H9 (cell line): ENCODE measurements around the gene BHLHE40. TPM values are rescaled to one million over a fixed set of nuclear protein-coding genes. Genes with fewer than 3 reads are reported as not detected.
"Not testable (repeated sequence)": the region's sequence is repeated elsewhere in the genome, so short reads cannot be mapped to it uniquely, and the experiment has no call there.

Source experiments
- DNase-seq: peaks from one replicate; pipeline ENCODE4 v3.0.0-alpha.2; 2017
- H2AFZ ChIP-seq: one replicate; pipeline ENCODE4 v1.6.1; 2013; ENCODE audit warnings: mild to moderate bottlenecking, low read length, control low read depth, moderate library complexity
- H2AK5ac ChIP-seq: 2 replicates; pipeline ENCODE4 v1.6.1; 2013; ENCODE audit warnings: low read length, control low read depth, mixed read lengths; ENCODE audit not compliant: insufficient read length
- H2BK120ac ChIP-seq: one replicate; pipeline ENCODE4 v1.6.1; 2013; ENCODE audit warnings: low read depth, mild to moderate bottlenecking, low read length, control low read depth, inconsistent platforms; ENCODE audit not compliant: poor library complexity, severe bottlenecking
- H2BK12ac ChIP-seq: 2 replicates; pipeline ENCODE4 v1.6.1; 2013; ENCODE audit warnings: low read length, control low read depth, mixed read lengths, low read depth; ENCODE audit not compliant: insufficient read length
- H2BK15ac ChIP-seq: 2 replicates; pipeline ENCODE4 v1.6.1; 2013; ENCODE audit warnings: low read depth, low read length, control low read depth
- H2BK20ac ChIP-seq: one replicate; pipeline ENCODE4 v1.6.1; 2013; ENCODE audit warnings: low read depth, mild to moderate bottlenecking, low read length, control low read depth, inconsistent platforms; ENCODE audit not compliant: poor library complexity, severe bottlenecking
- H2BK5ac ChIP-seq: 2 replicates; pipeline ENCODE4 v1.6.1; 2013; ENCODE audit warnings: low read length, control low read depth, mixed read lengths; ENCODE audit not compliant: insufficient read length
- H3K14ac ChIP-seq: 2 replicates; pipeline ENCODE4 v1.6.1; 2013; ENCODE audit warnings: low read length, control low read depth; ENCODE audit not compliant: insufficient read depth
- H3K18ac ChIP-seq: 2 replicates; pipeline ENCODE4 v1.6.1; 2013; ENCODE audit warnings: low read depth, mild to moderate bottlenecking, mixed read lengths, low read length, control low read depth; ENCODE audit not compliant: insufficient read length
- H3K23ac ChIP-seq: 2 replicates; pipeline ENCODE4 v1.6.1; 2013; ENCODE audit warnings: low read length, control low read depth, mixed read lengths, low read depth; ENCODE audit not compliant: insufficient read length
- H3K23me2 ChIP-seq: 2 replicates; pipeline ENCODE4 v1.6.1; 2013; ENCODE audit warnings: low read depth, mild to moderate bottlenecking, mixed read lengths, low read length, control low read depth; ENCODE audit not compliant: insufficient read length, poor library complexity, severe bottlenecking
- H3K27ac ChIP-seq: 2 replicates; pipeline ENCODE4 v1.5.1; 2013; ENCODE audit warnings: low read length, control low read depth, mixed read lengths, low read depth; ENCODE audit not compliant: insufficient read length
- H3K27me3 ChIP-seq: 2 replicates; pipeline ENCODE4 v1.6.1; 2013; ENCODE audit warnings: low read length, control low read depth, inconsistent platforms; ENCODE audit not compliant: insufficient read depth
- H3K4ac ChIP-seq: 2 replicates; pipeline ENCODE4 v1.6.1; 2013; ENCODE audit warnings: low read depth, mild to moderate bottlenecking, control low read depth, inconsistent platforms, low read length, moderate library complexity
- H3K4me1 ChIP-seq: 2 replicates; pipeline ENCODE4 v1.6.1; 2013; ENCODE audit warnings: low read length, control low read depth, inconsistent platforms; ENCODE audit not compliant: insufficient read depth
- H3K4me2 ChIP-seq: 2 replicates; pipeline ENCODE4 v1.6.1; 2013; ENCODE audit warnings: low read length, control low read depth, mixed read lengths; ENCODE audit not compliant: insufficient read length, insufficient read depth
- H3K56ac ChIP-seq: 2 replicates; pipeline ENCODE4 v1.6.1; 2013; ENCODE audit warnings: low read depth, mild to moderate bottlenecking, mixed read lengths, low read length, control low read depth; ENCODE audit not compliant: insufficient read length
- H3K79me1 ChIP-seq: 2 replicates; pipeline ENCODE4 v1.6.1; 2013; ENCODE audit warnings: low read depth, mild to moderate bottlenecking, moderate library complexity, low read length, control low read depth, inconsistent platforms; ENCODE audit not compliant: insufficient read depth, poor library complexity, severe bottlenecking
- H3K79me2 ChIP-seq: 2 replicates; pipeline ENCODE4 v1.6.1; 2013; ENCODE audit warnings: low read length, control low read depth, inconsistent platforms; ENCODE audit not compliant: insufficient read depth
- H3K9ac ChIP-seq: 2 replicates; pipeline ENCODE4 v1.6.1; 2013; ENCODE audit warnings: low read length, control low read depth, mixed read lengths; ENCODE audit not compliant: insufficient read length; ENCODE audit errors: extremely low read depth
- H3K9me3 ChIP-seq: one replicate; pipeline ENCODE4 v1.6.1; 2013; ENCODE audit warnings: low read depth, low read length, inconsistent platforms; ENCODE audit not compliant: control insufficient read depth
- H3T11ph ChIP-seq: one replicate; pipeline ENCODE4 v1.6.1; 2013; ENCODE audit warnings: mild to moderate bottlenecking, low read length, control low read depth, inconsistent platforms
- H4K20me1 ChIP-seq: one replicate; pipeline ENCODE4 v1.6.1; 2013; ENCODE audit not compliant: control insufficient read depth, insufficient read length, insufficient read depth
- H4K5ac ChIP-seq: 2 replicates; pipeline ENCODE4 v1.6.1; 2013; ENCODE audit warnings: low read depth, mild to moderate bottlenecking, mixed read lengths, low read length, control low read depth; ENCODE audit not compliant: insufficient read length
- H4K8ac ChIP-seq: replicated peaks from 2 replicates; pipeline ENCODE4 v1.6.1; 2013; ENCODE audit warnings: low read length, control low read depth, mixed read lengths, low read depth; ENCODE audit not compliant: insufficient read length
- H4K91ac ChIP-seq: 2 replicates; pipeline ENCODE4 v1.6.1; 2013; ENCODE audit warnings: low read depth, mild to moderate bottlenecking, moderate library complexity, mixed read lengths, low read length, control low read depth; ENCODE audit not compliant: insufficient read length
- H3K27ac Mint-ChIP-seq, 3 experiments: 2 replicates in 2 of 3; 3 replicates in 1 of 3; pipeline ENCODE4 v1.8.0; 2020 to 2021; ENCODE audit warnings: mixed read lengths in 3 of 3, mild to moderate bottlenecking in 1 of 3, moderate library complexity in 1 of 3
- H3K27me3 Mint-ChIP-seq: 2 replicates; pipeline ENCODE4 v1.8.0; 2021; ENCODE audit warnings: low read depth, mild to moderate bottlenecking, moderate library complexity, mixed read lengths
- H3K36me3 Mint-ChIP-seq, 3 experiments: 2 replicates in 2 of 3; 3 replicates in 1 of 3; pipeline ENCODE4 v1.8.0; 2020 to 2021; ENCODE audit warnings: low read depth in 3 of 3, mixed read lengths in 3 of 3; ENCODE audit not compliant: insufficient read depth in 1 of 3
- H3K4me1 Mint-ChIP-seq, 2 experiments: 2 replicates each; pipeline ENCODE4 v1.8.0; 2020; ENCODE audit warnings: mixed read lengths in 2 of 2
- H3K4me3 Mint-ChIP-seq, 2 experiments: 2 replicates in 1 of 2; 3 replicates in 1 of 2; pipeline ENCODE4 v1.8.0; 2020 to 2021; ENCODE audit warnings: mild to moderate bottlenecking in 2 of 2, mixed read lengths in 2 of 2, moderate library complexity in 1 of 2
- H3K9me3 Mint-ChIP-seq, 2 experiments: 2 replicates in 1 of 2; 3 replicates in 1 of 2; pipeline ENCODE4 v1.8.0; 2020; ENCODE audit warnings: mild to moderate bottlenecking in 2 of 2, mixed read lengths in 2 of 2, moderate library complexity in 1 of 2
- WGBS: extraction: QIAGEN DNeasy Blood & Tissue Kit; methylation state at CpG from one replicate; pipeline ENCODE4 v1.1.7; 2013; ENCODE audit warnings: missing lambda C conversion rate, low lambda C conversion rate, mixed read lengths; ENCODE audit not compliant: insufficient read length; ENCODE audit errors: extremely low coverage; 5-methylcytosine and 5-hydroxymethylcytosine counted together
- total RNA-seq: library from RNA; stranded (reverse); gene quantifications from 2 replicates; pipeline ENCODE4 v1.2.1, GENCODE V29; 2021

Gene BHLHE40
- total RNA-seq, 1 experiment from 2014 or later: 4.1 TPM

- H3K14ac ChIP-seq, H3K9me3 ChIP-seq, H3K18ac ChIP-seq, H3K4me3 Mint-ChIP-seq, H3K4me1 Mint-ChIP-seq, H2BK5ac ChIP-seq, H3K4me1 ChIP-seq, H3T11ph ChIP-seq, H4K20me1 ChIP-seq, H3K27ac ChIP-seq, H4K8ac ChIP-seq, DNase-seq, H3K23me2 ChIP-seq, H4K91ac ChIP-seq, H3K27ac Mint-ChIP-seq, H3K79me1 ChIP-seq, H2BK12ac ChIP-seq, H2BK15ac ChIP-seq, H3K36me3 Mint-ChIP-seq, H3K9ac ChIP-seq, H3K4me2 ChIP-seq, H3K56ac ChIP-seq, H2AFZ ChIP-seq, H3K27me3 ChIP-seq, H2BK20ac ChIP-seq, H3K23ac ChIP-seq, H3K79me2 ChIP-seq, H3K4ac ChIP-seq, H4K5ac ChIP-seq, H2BK120ac ChIP-seq, H2AK5ac ChIP-seq: not testable (repeated sequence)
- Mint-ChIP-seq H3K9me3 (peaks cover 9 to 17% of the 10 kb centered on the region in 2 experiments), H3K27me3 (peaks cover 13% of the 10 kb centered on the region)
- no CpG with 5 or more reads among the region's 3 CpGs for WGBS
These were observed 11.6 kb upstream of the BHLHE40 start for GRCh38 chr3:4967683-4968082.

- H4K91ac ChIP-seq, H2BK20ac ChIP-seq, H3K14ac ChIP-seq, H2BK5ac ChIP-seq, H3K18ac ChIP-seq, H3K79me1 ChIP-seq, H4K20me1 ChIP-seq, H3K36me3 Mint-ChIP-seq, H2BK15ac ChIP-seq, DNase-seq, H3T11ph ChIP-seq, H3K4me3 Mint-ChIP-seq, H3K23ac ChIP-seq, H4K8ac ChIP-seq, H3K27ac Mint-ChIP-seq, H2AFZ ChIP-seq, H3K23me2 ChIP-seq, H3K9me3 Mint-ChIP-seq, H3K9me3 ChIP-seq, H3K79me2 ChIP-seq, H3K4me1 Mint-ChIP-seq, H3K4ac ChIP-seq, H3K4me1 ChIP-seq, H2BK12ac ChIP-seq, H3K27ac ChIP-seq, H3K56ac ChIP-seq, H2AK5ac ChIP-seq, H3K4me2 ChIP-seq, H2BK120ac ChIP-seq, H3K9ac ChIP-seq, H4K5ac ChIP-seq, H3K27me3 ChIP-seq: not testable (repeated sequence)
- H3K27me3 Mint-ChIP-seq: peaks cover 23% of the 10 kb centered on the region
- WGBS: no CpG with 5 or more reads among the region's 6 CpGs
These were observed 7.8 kb upstream of the BHLHE40 start for GRCh38 chr3:4971437-4971836.
